NCI-H1930 (cell line): ENCODE data around the gene STK32C.
"Not testable (repeated sequence)": the region's sequence is repeated elsewhere in the genome, so short reads cannot be mapped to it uniquely, and the experiment has no call there.

ENCODE experiments used
- DNase-seq, 2 experiments: peaks; one replicate each; lab custom pipeline; 2025; lab: John Stamatoyannopoulos, UW

STK32C gene

DNA sequence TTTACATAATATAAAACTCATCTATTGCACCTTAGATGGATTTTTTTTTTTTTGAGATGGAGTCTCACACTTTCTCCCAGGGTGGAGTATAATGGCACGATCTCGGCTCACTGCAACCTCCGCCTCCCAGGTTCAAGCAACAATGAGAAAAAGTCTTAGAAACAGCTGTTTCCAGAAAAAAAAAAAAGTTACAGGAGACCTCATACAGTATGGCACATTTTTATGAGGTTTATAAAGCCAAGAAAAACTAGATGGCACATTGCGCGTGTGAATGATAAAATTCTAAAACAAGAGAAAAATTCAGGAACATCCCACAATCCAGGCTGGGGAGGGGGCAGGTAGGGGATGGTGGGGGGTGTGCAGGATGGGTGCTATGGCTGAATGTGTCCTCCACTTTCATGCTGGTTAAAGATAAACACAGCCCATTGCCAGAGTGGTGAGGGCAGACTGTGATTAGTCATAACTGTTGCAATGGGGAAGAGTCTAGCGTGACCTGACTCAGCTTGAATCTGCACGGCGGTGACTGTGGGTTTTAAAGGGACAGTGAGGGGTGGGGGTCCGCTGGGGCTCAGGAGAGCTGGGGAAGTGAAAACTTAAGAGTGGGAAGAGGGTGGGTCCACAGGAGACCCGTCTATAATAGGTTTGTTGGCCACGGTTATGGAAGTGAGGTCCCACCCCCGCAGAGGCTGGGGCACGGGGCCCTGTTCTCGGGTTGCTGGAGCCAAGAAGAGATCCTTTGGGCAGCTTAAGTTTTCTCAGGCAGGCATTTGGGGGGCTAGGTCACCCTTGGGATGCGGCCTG, 12.3 kb upstream of the STK32C start:
- no peak for DNase-seq

DNA sequence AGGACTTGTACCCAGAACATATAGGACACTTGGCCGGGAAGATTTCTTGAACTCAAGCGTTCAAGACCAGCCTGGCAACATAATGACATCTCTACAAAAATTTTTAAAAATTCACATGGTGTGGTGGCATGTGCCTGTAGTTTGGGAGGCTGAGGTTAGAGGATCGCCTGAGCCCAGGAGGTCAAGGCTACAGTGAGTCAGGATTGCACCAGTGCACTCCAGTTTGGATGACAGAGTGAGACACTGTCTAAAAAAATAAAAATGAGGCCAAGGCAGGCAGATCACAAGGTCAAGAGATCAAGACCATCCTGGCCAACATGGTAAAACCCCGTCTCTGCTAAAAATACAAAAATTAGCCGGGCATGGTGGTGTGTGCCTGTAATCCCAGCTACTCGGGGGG, 9.7 kb upstream of the STK32C start:
- DNase-seq: not testable (repeated sequence)

DNA sequence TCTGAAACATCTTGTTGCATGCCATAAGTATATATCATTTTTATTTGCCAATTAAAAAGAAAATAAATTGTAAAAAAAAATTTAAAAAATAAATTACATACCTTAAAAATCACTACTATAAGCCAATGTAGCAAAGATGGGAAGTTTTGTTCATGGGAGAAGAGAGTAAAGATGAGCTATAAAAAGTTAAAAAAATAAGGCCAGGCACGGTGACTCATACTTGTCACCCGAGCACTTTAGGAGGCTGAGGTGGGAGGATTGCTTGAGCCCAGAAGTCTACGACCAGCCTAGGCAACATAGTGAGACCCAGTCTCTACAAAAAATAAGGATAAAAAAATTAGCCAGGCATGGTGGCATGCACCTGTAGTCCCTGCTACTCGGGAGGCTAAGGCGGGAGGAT, 8.4 kb upstream of the STK32C start:
- DNase-seq: no peak

DNA sequence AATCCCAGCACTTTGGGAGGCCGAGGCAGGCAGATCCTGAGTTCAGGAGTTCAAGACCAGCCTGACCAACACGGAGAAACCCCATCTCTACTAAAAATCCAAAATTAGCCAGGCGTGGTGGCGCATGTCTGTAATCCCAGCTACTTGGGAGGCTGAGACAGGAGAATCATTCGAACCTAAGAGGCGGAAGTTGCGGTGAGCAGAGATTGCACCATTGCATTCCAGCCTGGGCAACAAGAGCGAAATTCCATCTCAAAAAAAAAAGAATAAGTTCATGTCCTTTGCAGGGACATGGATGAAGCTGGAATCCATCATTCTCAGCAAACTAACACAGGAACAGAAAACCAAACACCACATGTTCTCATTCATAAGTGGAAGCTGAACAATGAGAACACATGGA, 7.1 kb upstream of the STK32C start:
- DNase-seq: not testable (repeated sequence)

DNA sequence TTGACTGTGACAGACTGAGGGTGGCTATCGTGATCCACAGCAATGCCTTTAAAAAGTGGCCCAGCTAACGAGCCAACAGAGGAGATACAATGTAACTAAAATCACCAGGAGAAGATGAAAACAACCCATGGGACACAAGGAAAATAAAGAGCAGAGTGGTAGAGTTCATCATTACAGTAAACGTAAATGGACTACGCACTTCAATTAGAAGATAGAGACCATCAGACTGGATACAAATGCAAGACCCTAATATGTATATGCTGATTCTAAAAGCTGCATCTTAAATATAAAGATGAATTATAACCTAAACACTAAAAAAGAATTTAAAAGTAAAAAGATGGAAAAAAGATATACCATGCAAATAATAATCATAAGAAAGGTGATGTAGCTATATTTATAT, 6.6 kb upstream of the STK32C start:
- no peak for DNase-seq

DNA sequence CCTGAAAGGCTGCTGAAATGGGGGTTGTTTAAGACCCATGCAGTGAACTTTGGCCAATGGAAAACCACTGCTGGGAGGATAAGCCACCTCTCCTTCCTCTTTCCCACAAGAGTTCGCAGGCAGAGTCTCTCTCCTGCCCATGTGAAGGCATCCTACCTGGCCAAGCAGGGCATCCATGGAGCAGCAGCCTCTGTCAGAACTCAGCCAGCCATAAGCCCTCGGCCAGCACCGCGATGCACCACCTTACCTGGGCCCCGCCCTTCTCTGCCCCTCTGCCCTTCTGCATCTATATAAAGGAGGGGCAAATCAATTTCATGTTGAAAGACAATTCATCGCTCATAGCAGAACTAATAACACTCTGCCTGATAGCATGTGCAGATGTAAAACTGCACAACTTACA, 6.1 kb upstream of the STK32C start:
- no peak for DNase-seq

DNA sequence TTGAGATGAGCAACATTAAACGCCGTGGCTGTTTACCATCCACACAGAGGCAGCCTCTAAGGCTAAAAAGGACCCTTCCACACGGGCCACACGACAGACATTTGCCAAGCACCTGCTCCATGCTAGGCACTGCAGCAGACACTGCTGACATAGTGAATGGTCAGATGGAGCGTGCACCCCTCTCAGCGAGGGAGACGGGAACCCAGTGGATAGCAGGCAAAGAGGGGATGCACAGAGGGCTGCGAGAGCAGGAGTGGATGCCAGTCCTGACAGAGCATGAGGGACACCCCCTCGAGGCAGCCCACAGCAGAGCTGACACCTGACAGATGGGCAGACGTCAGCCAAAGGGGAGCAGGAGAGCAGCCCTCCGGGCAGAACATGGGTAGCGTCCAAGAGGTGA, 5.6 kb upstream of the STK32C start:
- no peak for DNase-seq

DNA sequence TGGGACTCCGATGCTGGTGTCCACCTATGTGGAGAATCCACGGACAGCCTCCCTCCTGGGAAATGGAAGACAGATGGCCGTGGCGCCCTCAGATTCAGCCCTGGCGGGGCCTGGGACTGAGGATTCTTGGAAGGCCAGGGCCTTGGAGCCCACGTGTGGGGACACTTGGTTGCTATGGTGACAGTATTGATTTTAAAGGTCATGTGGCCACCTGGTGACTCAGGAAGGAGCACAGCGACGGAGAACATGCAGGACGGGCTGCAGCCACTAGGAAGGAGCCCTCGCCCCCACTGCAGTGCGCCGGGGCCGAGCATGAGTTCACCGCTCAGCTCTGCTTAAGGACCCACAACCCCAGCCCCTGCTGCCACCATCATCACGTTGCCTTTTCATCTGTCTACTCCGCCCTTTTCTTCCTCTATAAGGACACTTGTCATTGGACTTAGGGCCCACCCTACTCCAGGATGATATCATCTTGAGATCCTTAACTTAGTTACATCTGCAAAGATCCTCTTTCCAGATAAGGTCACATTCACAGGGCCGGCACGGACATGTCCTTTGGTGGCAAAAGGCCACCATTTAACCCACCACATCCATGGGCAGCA, 3.7 kb upstream of the STK32C start:
- DNase-seq: no peak

DNA sequence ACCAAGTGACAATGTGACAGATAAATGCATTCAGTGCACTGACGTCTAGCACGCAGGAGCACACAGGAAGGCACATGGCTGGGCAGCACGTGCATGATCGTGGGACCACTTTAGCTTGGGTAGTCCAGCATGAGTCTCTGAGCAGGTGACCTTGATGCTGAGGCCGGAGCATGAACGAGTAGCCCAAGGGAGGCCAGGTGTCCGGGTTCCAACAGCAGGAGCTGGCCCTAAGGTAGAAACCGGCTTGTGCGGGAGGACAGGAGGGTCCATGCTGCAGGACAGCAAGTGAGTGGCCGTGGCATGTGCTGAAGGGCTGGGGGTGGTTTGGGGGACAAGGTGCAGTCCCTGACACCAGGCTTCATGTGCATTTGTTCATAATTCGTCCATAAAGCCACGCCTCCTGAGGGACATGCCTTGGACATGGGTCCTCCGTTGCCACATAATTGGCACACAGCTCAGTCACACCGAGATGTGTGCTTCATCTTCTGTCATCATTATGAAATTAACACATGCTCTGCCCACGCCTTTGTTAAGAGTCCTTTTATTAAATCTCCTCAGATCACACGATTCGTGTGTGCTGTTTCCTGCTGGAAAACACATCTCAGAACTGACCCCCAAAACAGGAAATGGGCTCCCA, 3.1 kb upstream of the STK32C start:
- DNase-seq: no peak

DNA sequence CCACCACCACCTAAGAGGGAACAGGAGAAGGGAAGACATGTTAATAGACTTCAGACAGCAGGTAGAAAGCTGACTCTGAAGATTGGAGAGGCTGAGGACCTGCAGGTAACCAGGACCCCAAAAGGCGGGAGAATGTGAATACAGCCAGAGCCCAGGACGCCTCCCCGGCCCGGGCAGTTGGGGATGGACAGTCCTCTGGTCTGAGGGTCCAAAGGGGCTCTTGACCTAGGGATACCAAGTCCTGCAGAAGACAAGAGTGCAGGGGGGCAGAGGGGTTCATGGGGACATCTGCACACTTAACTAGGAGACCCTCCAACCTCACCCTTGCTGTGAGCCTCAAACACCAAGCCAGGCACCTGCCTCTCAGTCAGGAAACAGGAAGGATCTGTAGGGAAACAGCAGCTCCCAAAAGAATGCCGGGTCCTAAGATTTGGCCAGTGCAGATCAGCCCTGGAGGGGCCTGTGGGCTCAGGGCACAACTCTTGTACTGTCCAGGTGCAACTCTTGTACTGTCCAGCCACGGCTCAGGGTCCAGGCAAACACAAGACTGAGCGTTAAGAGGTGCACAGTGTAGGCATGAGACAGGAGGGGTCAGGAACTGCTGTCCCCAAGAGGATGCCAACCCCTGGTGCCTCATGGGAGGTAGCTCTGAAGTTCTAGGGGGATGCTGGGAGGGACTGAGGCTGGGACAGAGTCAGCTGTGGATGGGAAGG, 2.3 kb upstream of the STK32C start:
- no peak for DNase-seq

DNA sequence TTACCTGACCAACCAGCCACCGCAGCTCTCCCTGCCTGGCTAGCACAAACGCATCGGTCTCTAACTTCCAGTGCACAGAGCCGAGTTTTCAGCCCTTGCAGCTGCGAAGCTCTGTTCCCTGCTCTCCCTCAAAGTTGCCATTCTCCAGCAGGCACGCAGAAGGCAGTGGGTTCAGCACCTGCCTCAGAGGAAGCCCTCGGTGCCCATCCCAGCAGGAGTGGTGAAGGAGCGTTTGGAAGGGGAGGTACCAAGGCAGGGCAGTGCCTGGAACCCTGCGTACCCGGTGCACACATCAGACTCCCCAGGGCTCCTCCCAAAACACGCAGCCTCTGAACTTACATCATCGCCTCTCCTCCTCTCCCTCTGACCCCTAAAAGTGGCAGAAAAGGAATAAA, 1.7 kb upstream of the STK32C start:
- no peak for DNase-seq

DNA sequence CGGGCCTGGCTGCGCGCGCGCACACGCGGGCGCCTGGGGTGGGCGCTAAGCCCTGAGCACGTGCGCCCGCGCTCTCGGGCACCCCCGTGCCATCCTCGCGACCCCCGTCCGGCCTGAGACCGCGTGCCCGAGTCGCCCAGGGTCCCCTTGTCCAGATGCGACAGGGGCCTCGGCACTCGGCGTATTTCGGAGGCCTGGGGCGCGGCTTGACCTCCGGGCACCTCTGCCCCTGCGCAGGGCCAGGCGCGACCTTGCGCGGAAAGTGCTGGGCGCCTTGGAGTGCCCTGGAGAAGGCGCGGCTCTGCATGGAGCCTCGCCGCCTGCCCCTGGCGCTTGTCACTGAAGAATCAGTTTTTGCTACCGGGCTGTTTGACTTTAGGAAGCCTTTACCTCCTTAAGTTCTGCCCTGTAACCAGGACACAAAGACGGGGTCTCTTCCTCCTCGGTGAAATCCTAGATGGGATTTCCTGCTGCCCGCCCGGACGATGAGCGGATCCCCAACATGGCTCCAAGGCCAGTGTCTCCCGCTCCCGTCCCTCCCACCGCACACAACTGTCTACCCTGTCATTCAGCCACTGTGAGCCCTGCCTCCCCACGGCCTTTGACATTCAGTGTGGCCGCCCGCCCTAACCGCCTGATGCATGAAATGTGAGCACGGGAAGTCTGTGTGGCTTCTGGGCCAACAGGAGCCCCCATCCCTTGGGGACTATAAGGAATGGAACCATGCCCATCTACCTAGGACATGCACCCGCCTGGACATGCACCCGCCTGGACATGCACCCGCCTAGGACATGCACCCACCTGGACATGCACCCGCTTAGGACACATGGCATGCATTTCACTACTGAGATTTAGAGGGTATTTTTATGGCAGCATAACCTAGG, 1.1 kb upstream of the STK32C start:
- no peak for DNase-seq

DNA sequence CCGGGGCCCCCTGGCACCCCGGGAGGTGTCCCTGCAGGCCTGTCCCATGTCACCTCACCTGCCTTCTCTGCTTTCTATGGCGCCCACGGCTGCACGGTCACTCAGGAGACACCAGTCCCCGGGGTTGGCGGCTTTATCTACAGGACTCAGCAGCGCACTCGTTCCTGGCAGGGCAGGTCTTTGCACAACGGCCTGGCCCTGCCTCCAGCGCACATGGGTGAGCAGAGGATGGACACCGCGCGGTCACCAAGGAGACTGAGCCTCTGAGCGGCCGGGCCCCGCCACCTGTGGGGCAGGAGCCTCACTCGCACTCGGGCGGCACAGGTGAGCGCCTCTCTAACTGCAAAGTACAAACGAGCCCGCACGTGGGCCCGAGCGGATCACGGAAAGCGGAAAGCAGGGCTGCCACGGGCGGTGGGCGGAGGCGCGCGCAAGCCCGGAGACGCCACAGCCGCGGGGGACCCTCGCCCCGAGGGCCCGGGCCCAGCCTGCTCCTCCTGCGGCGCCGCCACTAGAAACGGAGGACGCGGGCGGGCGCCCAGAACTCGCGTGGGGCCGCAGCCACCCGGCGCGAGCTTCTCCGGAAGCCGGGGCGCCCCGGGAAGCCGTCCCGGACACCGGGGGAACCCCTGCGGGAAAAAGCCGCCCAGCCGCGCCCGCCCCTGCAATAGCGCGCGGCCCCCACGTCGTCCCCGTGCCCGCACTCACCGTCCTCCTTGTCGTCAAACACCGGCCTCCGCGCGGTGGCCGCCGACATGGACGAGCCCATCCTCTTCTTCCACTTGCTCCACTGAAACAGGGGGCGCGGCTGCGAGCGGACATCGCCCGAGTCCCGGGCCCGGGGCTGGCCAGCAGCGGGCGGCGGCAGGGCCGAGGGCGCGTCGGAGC, 642 bp downstream of the STK32C start:
- DNase-seq: peak; percentile 13 to 14

DNA sequence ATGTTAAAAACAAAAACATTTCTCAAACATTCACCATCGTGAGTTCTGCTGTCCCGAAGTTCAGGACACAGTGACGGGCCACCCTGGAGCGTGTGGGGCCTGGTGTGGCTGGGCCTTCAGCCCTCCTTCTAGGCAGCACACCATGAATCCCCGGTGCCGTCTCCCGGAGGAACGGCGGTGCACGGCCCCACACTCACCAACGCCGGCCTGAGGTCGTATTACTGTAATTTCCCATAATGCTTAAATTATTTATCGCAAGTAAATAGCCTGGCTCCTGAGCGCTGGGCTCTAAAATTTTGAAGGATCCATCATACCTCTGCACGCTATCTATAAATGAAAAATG, 1.4 kb downstream of the STK32C start:
- DNase-seq: no peak

DNA sequence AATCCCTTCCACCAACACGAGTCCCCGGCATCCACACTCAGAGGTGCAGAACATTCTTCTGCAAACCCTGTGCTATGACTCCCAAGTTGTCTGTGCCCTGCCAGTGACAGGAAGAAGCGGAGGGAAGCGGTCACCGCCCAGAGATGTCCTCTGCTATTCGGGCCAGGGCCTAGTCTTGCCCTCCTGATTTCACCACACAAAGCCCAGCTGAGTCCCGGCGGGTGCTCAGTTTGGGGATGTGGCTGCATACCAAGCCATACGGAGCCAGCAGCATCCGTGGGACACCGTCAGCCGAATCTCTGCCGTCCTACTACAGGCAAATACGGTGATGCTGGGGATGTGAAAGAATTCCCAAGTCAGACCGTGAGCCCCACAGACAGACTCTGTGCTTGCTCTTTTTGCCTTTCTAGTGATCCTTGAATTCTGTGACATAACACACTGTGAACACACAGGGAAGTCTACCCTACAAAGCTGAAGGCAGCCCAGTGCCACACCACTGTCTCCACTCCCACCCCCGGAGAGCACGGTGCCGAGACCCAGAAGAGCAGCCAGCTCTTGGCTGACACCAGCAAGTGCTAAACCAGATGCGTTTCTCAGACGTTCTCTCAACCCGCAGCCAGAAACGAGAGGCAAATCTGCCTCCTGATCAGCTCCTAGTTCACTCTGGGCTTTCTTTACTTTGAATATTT, 2.0 kb downstream of the STK32C start:
- DNase-seq: no peak

DNA sequence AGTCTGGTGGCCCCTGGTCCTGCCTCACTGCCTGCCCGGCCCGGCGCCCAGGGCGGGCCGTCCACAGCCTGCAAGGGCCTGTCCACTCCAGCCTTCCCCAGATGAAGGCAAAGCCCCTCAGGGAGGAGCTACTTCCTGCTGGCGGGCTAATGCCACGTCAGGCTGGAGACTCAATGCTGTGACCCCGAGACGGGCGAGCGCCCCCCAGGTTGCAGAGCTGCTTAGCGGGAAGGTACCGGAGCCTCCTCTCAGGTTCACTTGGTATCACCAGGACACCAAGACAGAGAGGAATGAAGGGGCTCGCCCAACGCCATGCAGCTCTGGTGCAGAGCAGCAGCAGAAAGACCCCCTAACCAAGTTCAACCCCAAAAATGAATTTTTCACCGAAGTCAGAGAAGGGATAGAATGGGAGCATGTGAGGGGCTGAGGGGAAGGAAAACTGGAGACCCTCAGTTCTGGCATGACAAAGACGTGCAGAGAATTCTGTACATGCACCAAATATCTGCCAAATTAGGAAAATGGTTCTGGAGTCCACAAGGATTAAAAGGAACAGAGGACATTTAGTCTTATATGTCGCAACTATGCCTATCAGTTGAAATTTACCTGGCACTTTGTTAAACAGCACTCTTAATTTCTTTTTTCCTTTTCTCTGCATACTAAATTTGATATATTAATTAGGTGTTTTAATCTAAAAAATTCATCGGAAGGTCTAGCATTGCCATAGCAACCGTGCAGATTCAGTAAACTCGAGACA, 2.8 kb downstream of the STK32C start:
- DNase-seq: no peak

DNA sequence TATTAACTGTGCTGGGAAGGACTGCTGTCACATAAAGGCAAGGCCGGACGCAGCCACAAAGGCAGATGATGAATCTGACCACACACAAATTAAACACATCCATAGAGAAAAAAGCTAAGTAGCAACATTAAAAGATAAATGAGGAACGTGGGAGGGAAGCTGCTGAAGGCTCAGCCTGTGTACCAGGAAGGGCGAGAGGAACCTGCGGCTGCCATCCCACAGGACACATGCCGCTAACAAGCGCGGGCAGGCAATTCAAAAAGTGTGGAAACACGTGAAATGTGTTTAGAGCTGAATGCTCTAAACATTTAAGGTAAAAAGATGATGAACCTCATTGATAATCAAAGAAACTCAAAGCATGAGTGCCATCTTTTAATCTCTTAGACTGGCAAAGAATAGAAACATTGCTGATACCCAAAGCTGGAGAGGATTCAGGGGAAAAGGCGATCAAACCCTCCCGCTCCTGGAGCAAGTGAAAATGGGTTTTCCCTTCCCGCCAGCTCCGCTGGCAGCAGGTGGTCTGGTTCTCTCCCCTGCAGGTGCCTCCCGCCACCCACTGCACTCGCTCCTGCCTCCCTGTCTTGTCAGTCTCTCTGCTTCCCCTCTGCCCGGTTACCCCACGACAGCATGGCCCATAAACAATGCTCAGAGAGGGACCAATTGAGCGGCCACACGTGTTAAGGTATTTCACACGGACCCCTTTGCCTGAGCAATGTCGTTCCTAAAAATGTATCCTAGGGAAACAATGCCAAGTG, 4.2 kb downstream of the STK32C start:
- no peak for DNase-seq

DNA sequence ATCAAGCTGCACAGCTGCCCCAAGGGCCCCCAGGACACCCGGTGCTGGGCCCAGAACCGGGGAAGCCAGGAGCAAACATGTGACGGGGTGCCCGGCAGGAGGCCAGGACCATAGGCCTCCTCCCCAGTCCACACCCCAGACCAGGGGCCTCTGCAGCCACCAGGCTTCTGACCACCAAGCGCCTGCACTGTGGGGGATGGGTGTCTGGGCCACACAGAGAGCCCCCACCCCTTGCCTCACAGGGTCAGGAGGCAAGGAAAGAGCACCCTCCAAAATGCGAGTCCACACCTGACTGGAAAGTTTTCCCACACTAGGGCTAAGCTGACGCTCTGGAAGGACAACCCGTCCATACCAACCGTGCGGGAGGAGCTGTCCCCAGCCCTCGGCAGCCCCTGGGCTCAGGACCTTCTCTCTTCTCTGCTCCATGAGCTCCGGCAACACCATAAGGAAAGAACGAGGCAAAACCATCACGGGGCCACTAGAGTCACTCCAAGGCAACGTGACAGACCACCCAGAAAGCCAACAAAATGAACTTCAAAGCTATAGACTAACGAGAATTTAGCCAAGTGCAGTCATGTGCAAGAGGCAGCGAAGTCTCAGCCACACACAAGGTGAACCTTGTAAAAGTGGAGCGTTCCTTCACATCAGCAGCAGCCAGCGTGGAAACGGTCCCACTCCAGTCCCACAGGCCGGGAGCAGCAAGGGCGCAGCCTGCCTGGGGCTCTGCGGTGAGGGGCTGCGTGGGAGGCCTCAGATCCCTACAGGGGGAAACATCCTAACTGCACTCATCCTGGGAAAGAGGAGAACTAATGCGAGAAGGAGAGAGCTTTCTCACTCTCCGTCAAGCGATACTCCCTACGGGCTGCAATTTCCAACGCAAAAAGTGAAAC, 5.1 kb downstream of the STK32C start:
- no peak for DNase-seq
